Measurements from ENCODE around the gene MTUS2. TPM values are rescaled to one million over a fixed set of nuclear protein-coding genes. Genes with fewer than 3 reads are reported as not detected.

The MTUS2 gene
- total and polyA plus RNA-seq, 2 experiments from 2014 or later, result 0.27 to 0.38 TPM

DNA sequence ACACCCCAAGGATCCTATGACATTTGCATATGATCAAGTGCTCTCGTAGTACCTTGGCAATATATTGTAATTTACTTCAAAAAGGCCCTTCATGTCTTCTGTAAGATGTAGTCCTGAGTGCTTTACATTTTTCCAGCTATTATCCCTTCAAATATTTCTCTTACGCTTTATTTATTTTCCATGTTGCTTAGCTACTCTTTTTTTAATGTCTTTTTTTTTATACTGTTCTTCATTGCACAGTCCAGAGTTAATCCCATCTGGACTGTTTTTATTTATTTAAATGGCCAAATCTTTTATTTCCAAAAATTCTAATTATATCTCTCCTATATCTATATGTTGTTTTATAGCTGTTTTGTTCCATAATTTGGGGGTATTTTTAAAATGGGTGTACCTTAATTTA, 404.1 kb downstream of the MTUS2 start:
- ATAC-seq (no peak), DNase-seq (ENCODE audit: low spot score) (no peak)
- no peak overlapping the region for H3K27ac Mint-ChIP-seq
- no peak overlapping the region for H3K4me3 Mint-ChIP-seq
- H3K27ac ChIP-seq (ENCODE audit: low read depth), result no peak overlapping the region
- H3K4me1 Mint-ChIP-seq, result no peaks in the 10 kb centered on the region
- peaks cover 28% of the 10 kb centered on the region for H3K36me3 Mint-ChIP-seq (ENCODE audit: low read depth)
- H3K4me1 ChIP-seq (ENCODE audit: insufficient read depth), result no peaks in the 10 kb centered on the region
- peaks cover 46% of the 10 kb centered on the region for H3K9me3 Mint-ChIP-seq
- H3K36me3 ChIP-seq (ENCODE audit: insufficient read depth), result no peaks in the 10 kb centered on the region; the same call in 1 of the 2 replicates
- no peak overlapping the region for H3K4me3 ChIP-seq
- no peaks in the 10 kb centered on the region for H3K79me2 ChIP-seq (replicated peaks; ENCODE audit: insufficient read depth)
- no peaks in the 10 kb centered on the region for H4K20me1 ChIP-seq (replicated peaks; ENCODE audit: insufficient read depth)
- peaks cover 4% of the 10 kb centered on the region for H3K27me3 Mint-ChIP-seq (ENCODE audit: insufficient read depth, low read depth, poor library complexity)
- H3K27me3 ChIP-seq (ENCODE audit: insufficient read depth), result no peaks in the 10 kb centered on the region
- H3K4me2 ChIP-seq, result no peak overlapping the region
- H2AFZ ChIP-seq, result no peak overlapping the region
- TF ChIP-seq ZNF331 (CRISPR knock-in tag; IDR thresholded peaks at IDR 0.05; ENCODE audit: low read depth) (no peak), NANOG (IDR thresholded peaks at IDR 0.05; ENCODE audit: borderline replicate concordance) (no peak)
- TF ChIP-seq, protein P1, sequence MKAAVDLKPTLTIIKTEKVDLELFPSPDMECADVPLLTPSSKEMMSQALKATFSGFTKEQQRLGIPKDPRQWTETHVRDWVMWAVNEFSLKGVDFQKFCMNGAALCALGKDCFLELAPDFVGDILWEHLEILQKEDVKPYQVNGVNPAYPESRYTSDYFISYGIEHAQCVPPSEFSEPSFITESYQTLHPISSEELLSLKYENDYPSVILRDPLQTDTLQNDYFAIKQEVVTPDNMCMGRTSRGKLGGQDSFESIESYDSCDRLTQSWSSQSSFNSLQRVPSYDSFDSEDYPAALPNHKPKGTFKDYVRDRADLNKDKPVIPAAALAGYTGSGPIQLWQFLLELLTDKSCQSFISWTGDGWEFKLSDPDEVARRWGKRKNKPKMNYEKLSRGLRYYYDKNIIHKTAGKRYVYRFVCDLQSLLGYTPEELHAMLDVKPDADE (IDR thresholded peaks at IDR 0.05), result no peak
- H3F3A ChIP-seq (replicated peaks; ENCODE audit: low read depth), result no peaks in the 10 kb centered on the region
- H3K9me2 ChIP-seq (ENCODE audit: insufficient read depth), result no peaks in the 10 kb centered on the region

DNA sequence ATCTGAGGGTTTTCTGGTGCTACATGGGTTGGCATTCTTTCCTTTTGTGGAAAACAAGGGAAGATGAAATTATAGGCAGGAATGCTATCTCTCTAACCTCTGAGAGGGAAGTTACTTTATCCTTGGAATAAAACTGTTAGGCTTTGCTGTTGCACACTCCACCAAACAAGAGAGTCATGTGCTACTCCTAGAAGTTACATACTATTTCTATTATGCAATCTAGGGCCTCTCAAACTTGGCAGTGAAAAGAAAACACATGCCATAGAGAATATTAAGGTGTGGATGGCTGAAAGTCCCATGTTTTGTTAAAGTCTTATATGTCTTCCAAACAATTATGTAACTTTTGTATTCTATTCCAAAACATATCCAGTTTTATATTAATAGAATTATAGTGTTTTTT, 407.4 kb downstream of the MTUS2 start:
- peaks cover 18% of the 10 kb centered on the region for H3K36me3 Mint-ChIP-seq (ENCODE audit: low read depth)
- H3K27ac ChIP-seq (ENCODE audit: low read depth), result no peak overlapping the region
- no peak overlapping the region for H3K27ac Mint-ChIP-seq
- H3K9me2 ChIP-seq (ENCODE audit: insufficient read depth), result no peaks in the 10 kb centered on the region
- no peaks in the 10 kb centered on the region for H3K4me1 Mint-ChIP-seq
- H4K20me1 ChIP-seq (replicated peaks; ENCODE audit: insufficient read depth), result no peaks in the 10 kb centered on the region
- no peak overlapping the region for H3K4me3 Mint-ChIP-seq
- no peaks in the 10 kb centered on the region for H3K27me3 ChIP-seq (ENCODE audit: insufficient read depth)
- H3K9me3 Mint-ChIP-seq, result peaks cover 21% of the 10 kb centered on the region
- no peak overlapping the region for H2AFZ ChIP-seq
- no peak overlapping the region for H3K4me3 ChIP-seq
- H3F3A ChIP-seq (replicated peaks; ENCODE audit: low read depth), result no peaks in the 10 kb centered on the region
- H3K36me3 ChIP-seq (ENCODE audit: insufficient read depth), result no peaks in the 10 kb centered on the region
- H3K4me1 ChIP-seq (ENCODE audit: insufficient read depth), result no peaks in the 10 kb centered on the region
- no peak overlapping the region for H3K4me2 ChIP-seq
- no peaks in the 10 kb centered on the region for H3K27me3 Mint-ChIP-seq (ENCODE audit: insufficient read depth, low read depth, poor library complexity)
- no peaks in the 10 kb centered on the region for H3K79me2 ChIP-seq (replicated peaks; ENCODE audit: insufficient read depth)
- DNase-seq (ENCODE audit: low spot score) (no peak), ATAC-seq (no peak)
- TF ChIP-seq EZH2phosphoT487 (IDR thresholded peaks at IDR 0.05; ENCODE audit: unreplicated experiment) (no peak), CTCF (conservative IDR thresholded peaks at IDR 0.05; ENCODE audit: low read depth in 2 of 2) (no peak), ZNF114 (CRISPR knock-in tag; IDR thresholded peaks at IDR 0.05) (no peak), EZH2 (IDR thresholded peaks at IDR 0.05; ENCODE audit: low read depth, unreplicated experiment) (no peak), REST (IDR thresholded peaks at IDR 0.05; ENCODE audit: unreplicated experiment) (no peak), CREB1 (CRISPR knock-in tag; IDR thresholded peaks at IDR 0.05; ENCODE audit: low read depth) (no peak), POLR2AphosphoS5 (IDR thresholded peaks at IDR 0.05; ENCODE audit: low read depth) (no peak)
